CD1c-positive myeloid dendritic cell (primary cell): ENCODE data around the gene TRPV4.

Experiments used
- DNase-seq: peaks from one replicate; pipeline ENCODE4 v3.0.0-alpha.2; 2016; ENCODE audit errors: extremely low spot score

Gene TRPV4

DNA sequence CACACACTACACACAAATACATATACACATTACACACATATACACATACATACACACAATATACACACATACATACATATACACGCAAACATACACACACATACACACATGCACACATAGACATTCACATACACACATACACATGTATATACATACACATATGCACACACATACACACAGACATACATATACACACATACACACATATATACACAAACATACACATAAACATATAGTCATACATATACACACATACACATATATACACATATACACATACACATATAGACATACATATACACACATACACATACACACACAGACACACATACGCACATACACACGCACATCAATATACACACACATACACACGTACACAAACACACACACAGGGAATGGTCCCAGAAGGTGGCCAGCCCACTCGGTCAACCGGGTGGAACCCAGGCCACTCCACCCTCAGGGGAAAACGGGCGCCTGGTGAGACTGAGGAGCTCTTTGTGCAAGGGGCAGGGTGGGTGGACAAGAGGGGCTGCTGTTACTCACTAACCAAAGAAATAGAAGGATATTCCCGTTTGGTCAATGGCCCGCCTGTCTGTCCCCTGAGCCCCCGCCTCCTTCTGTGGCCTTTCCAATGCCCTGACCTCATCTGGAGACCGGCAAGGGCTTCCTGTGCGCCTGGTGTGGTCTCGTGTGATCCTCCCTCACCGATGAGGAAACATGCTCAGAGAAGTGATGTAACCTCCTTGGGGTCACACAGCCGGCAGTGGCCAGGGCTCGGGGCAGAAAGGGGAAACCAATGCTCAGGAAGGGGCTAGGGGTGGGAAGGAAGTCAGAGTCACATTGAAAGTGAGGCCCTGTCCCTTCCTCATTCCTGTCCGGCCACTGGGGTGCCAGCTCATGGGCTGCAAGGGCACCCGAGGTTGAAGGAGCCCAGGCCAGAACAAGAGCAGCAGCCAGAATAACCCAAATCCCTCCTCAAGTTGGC, 5.3 kb downstream of the TRPV4 start:
- DNase-seq: peak; percentile 96

DNA sequence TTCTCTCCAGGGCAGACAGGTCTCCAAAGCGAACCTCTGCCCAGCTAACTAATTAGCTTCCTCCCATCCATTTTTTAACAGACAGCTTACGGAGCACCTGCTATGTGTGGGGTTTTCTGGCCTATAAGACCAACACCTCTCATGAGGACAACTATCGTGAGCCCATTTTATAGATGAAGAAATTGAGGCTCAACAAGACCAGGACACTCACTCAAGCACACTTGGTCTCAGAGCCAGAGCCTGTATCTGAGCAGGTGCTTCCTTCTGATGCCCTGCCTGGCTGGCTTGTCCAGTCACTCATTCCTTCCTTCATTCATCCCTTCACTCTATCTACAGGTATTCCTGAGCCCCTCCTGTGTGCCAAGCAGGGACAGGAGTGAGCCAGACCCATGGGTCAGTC, 6.1 kb downstream of the TRPV4 start:
- no peak for DNase-seq

- no peak for DNase-seq
Observed at GRCh38 chr12:109824731-109825130, 8.5 kb downstream of the TRPV4 start.

DNA sequence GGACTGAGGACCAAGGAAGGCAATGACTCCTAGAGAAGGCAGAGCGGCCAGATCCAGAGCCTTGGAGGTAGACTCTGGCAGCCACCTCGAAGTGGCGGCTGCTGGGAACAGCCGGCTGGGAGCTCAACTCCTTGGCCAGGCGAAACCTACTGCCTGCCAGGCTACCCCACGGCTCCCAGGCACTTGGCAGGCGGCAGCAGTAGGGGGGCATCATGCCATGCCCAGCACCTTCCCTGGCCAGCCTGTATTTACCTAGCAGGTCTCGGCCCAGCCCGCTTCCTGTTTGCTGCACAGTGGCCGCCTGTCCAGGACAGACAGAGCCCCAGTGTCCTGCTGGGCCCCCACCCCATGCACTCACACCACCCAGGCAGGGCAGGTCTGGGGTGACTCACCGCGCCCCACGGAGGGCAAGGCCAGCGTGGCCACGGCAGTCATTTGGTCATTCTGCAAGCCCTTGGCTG, 10.2 kb downstream of the TRPV4 start:
- DNase-seq: no peak

DNA sequence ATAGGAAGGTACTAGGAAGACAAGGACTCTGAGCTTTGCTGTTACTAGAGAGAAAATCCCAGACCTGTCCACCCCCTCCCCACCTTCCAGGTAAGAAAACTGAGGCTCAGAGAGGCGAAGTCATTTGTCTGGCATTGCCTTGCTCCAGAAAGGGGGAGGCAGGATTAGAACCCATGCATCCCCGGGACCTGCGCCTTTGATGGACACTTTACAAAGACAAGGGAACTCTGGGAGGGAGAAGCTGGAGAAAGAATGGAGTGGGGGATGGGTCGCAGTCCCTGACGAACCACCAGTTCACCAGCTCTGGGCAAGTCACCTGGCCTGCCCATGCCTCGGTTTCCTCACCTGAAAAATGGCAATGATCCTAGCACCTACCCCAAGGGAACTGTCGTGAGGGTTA, 10.8 kb downstream of the TRPV4 start:
- DNase-seq: no peak

DNA sequence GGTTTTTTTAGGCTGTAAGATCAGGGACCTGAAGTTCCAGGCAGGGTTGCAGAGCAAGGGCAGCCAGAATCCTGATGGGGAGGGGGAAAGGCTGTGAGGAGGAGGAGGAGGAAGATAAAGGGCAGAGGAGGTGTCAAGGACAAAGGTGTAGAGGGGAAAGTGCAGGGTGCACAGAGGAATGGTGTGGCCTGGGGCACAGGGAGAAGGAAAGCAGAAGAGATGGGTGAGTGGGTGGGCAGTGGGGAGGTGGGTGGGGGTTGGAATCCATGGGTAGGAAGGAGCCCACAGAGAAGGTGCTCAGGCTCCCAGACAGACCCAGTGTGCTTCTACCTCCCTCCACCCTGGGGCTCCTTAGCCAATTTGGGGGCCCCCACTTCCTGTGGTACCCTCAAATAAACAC, 11.2 kb downstream of the TRPV4 start:
- DNase-seq: no peak

DNA sequence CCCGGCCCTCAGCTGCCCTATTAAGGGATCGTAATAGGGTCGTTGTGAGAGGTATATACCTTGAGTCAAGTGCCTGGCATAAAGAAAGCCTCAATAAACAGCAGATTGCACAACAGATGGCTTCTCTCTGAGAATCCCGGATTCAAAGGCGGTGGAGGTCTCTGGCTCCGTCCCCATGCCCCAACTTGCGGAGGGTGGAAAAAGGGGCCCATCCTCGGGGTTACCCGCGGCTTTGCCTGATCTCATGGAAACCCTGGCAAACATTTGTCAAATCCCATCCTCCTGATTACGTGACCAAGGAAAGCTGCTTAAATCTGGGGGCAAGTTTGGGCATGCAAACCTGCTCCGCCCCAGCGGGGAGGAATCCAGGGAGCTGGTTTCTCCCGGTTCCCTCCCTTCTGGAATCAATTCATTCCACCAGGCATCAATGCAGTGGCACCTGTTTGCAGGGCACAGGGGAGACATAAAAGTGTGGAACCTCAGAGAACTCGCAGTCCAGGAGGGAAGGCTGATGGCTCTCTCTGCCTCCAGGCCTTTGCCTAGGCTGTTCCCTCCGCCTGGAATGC, 12.3 kb downstream of the TRPV4 start:
- no peak for DNase-seq

DNA sequence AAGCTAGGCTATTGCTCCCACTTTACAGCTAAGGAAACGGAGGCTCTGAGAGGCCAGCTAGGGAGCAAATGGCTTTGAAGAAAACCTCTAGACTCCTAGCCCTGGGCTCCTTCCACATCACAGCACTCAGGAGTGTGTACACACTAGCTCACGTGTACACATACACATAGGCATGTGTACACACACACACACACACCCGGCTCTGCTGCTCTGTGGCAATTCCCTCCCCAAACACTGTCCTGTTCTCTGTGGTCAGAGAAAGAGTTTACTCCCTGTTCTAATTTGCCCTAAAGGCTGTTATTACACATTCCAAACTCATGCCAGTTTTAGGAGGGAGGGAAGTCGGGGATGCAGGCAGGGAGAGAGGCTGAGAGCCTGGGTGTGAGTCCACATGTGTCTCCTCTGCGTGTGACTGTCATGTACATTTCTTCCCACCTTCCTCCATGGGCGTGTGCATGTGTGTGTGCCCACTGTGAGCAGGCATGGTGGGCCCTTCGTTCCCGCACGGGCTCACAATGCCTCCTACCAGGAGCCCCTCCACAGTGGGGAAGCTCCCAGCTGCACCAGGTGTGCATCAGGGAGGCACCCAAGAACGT, 14.2 kb downstream of the TRPV4 start:
- DNase-seq: no peak

GRCh38 chr12:109818253-109818652, 14.9 kb downstream of the TRPV4 start:
- DNase-seq: no peak

- no peak for DNase-seq
Observed at GRCh38 chr12:109817627-109818231, 15.5 kb downstream of the TRPV4 start.

GRCh38 chr12:109816870-109817269, 16.3 kb downstream of the TRPV4 start:
- peak; percentile 12 for DNase-seq

DNA sequence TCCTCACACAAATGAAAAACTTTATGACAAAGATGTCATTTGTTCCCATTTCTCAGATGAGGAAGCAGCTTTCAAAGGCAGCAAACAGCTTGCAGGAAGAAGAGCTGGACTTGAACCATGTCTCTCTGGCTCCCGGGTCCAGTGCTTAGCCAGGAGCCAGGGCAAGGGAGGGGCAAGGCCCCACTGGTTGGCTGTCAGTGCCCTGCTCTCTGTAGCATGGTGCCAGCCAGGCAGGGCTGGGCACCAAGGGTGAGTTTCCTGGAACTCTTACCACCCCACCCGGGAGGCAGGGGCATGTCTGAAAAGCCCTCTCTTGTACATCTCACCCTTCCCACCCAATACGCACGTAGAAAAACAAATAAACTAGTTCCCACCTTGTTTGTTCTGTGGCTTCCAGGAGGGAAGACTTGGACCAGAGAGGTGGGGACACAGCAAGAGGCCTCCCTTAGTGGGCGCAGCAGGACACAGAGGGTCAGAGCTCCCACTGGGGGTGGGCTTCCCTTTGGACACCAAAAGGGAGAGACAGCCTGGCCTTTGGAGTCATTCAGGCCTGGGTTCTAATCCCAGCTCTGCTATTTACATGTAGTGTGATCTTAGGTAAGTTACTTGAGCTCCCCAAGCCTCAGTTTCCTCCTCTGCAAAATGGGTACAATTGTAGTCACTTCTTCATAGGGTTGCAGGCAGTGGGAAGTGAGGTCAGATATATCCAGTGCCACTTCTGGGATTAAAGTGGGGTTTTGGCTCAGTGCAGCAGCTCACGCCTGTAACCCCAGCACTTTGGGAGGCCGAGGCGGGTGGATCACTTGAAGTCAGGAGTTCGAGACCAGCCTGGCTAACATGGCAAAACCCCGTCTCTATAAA, 17.2 kb downstream of the TRPV4 start:
- DNase-seq: no peak

- no peak for DNase-seq
Observed at GRCh38 chr12:109815225-109815624, 18.0 kb downstream of the TRPV4 start.

DNA sequence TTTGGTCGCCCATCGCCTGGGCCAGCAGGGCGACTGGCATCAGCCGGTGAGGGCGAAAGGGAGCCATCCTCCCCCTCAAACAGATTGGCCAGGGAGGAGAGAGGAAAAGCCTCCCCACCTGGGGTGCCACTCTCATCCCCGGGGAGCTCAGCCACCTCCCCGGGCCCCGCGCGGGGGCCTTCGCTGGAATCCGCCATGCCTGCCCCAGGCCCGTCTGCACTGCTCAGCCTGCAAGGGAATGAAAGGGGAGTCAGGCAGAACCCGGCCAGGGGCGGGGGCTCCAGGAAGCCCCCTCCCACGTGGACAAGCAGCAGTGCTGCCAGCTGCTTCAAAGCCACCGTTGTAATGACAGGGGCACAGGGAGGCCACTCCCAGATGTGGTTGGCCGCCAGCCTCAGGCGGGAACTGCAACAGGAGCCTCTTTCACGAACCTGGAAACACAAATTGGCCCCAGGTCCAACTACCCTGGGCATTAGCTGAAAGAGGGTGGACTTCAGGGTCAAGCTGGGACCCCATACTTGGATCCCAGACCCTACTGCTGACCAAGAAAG, 18.5 kb downstream of the TRPV4 start:
- DNase-seq: no peak

- DNase-seq: no peak
Observed at GRCh38 chr12:109813810-109814416, 19.3 kb downstream of the TRPV4 start.

GRCh38 chr12:109811624-109811995, 21.6 kb downstream of the TRPV4 start:
- no peak for DNase-seq

DNA sequence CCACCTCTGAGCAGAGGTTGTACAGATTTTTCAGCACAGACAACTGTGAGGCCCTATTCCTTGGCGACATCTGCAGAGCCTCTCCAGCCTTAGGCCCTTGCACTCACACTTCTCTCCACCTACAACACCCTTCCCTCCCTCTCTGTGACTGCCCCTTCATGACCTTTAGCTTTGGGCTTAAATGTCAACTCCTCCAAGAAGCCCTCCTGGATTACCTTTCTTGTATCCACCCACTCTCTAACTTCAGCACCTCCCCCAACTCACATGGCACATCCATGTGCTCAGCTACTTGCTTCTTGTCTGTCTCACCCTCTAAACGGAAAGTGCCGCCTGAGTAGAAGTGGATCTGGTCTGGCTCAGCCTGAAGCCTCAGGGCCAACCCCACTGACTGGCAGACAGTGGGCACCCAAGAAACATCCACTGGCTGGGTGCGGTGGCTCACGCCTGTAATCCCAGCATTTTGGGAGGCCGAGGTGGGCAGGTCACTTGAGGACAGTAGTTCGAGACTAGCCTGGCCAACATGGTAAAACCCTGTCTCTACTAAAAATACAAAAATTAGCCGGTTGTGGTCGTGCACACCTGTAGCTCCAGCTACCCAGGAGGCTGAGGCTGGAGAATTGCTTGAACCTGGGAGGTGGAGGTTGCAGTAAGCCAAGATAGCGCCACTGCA, 22.1 kb downstream of the TRPV4 start:
- DNase-seq: no peak

- no peak for DNase-seq
Observed at GRCh38 chr12:109808876-109809646, 24.1 kb downstream of the TRPV4 start.

DNA sequence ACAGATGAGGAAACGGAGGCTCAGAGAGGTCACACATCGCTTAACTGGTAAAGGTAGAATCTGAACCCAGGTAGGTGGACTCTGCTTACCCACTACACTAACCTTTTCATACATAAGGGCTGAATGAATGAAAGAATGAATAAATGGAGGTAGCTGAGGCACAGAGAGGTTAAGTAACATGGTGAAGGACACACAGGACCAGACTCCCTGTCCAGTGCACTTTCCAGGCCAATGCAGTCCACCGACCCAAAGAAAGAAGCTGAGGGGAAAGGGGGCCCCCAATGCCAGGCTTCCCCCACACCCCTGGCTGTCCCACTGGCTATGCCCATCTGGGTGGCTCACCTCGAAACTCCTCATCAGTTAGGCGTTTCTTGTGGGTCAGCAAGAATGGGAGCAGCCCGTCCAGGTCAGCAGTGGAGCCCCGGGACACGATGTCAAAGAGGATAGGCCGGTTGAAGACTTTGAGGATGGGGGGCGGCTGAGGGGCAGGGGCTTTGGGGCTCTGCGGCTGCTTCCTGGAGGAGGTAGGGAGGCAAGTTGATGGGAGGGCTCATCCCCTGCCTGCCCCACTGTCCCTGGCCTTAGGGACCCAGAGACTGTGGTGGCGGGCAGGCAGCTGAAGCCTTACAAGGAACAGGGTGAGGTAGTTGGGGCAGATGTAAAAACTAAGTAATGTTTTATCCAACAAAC, 25.1 kb downstream of the TRPV4 start:
- DNase-seq: no peak
